ENCODE data around the gene RNF227. TPM values are rescaled to one million over a fixed set of nuclear protein-coding genes. Genes with fewer than 3 reads are reported as not detected.

Gene RNF227
- total and polyA plus RNA-seq, 2 of the 13 experiments (the other 11 are each of a cell fraction or from before 2014, with no cell fraction given) = 0.20 to 0.79 TPM

DNA sequence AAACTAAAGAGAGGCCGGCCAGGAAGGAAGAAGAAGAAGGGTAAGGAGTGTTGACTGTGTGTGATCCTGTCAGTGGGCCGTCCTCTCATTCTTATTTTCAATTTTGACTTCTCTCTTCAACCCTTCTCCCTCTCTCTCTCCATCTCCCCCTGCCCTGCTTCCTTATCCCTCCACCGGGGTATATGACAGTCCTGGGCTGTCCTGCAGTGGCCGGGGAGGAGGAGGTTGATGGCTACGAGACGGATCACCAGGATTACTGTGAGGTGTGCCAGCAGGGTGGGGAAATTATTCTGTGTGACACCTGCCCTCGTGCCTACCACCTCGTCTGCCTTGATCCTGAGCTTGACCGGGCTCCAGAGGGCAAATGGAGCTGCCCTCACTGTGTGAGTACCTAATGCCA, 21.9 kb downstream of the RNF227 start:
- Histone ChIP-seq H3K4me2 (ENCODE audit: low read depth, low read length) (no peak overlapping the region), H3K9ac (ENCODE audit: insufficient read depth, low read depth, low read length) (no peak overlapping the region), H3K9me3 (ENCODE audit: low read length) (no peaks in the 10 kb centered on the region), H3K79me2 (ENCODE audit: insufficient read depth, low read length) (no peaks in the 10 kb centered on the region), H2AFZ (ENCODE audit: low read length) (no peak overlapping the region), H3K36me3 (replicated peaks in 1 of 2; ENCODE audit: control insufficient read depth in 1 of 2, insufficient read depth in 2 of 2, low read length in 2 of 2) (peaks cover 0 to 2% of the 10 kb centered on the region in 2 experiments; a peak in 1 of 5 replicates), H3K27ac (ENCODE audit: extremely low read length, insufficient read depth, low read length) (no peak overlapping the region), H3K4me3 (replicated peaks in 1 of 3; ENCODE audit: insufficient read depth in 1 of 3, low read depth in 2 of 3, low read length in 3 of 3) (no peak overlapping the region), H3K27me3 (ENCODE audit: control insufficient read depth in 1 of 2, insufficient read depth in 2 of 2, low read length in 2 of 2) (no peaks in the 10 kb centered on the region), H4K20me1 (ENCODE audit: insufficient read depth, low read length) (no peaks in the 10 kb centered on the region), H3K4me1 (ENCODE audit: insufficient read depth, low read length) (peaks cover 22% of the 10 kb centered on the region)
- WGBS (ENCODE audit: low lambda C conversion rate) = 81% methylated on average over 8 of the region's 9 CpGs
- in situ Hi-C loops (cut with HindIII; ENCODE audit: extremely low pct_ligation_motif_present, low pct_unique_long_range_greater_than_20kb) (no loop called here), intact Hi-C loops (cut with micrococcal nuclease; ENCODE audit: unreplicated experiment) (no loop called here)
- ATAC-seq (no peak), FAIRE-seq (no peak), DNase-seq (ENCODE audit: low spot score) (no peak)
- TF ChIP-seq GPN1 (CRISPR knock-in tag; IDR thresholded peaks at IDR 0.05; ENCODE audit: borderline replicate concordance) = no peak
- TF ChIP-seq CHCHD3 (CRISPR knock-in tag; IDR thresholded peaks at IDR 0.05) = no peak
- TF ChIP-seq SRY (CRISPR knock-in tag; IDR thresholded peaks at IDR 0.05) = no peak
- TF ChIP-seq FIP1L1 (IDR thresholded peaks at IDR 0.05; ENCODE audit: borderline replicate concordance, insufficient read depth, low read depth, low read length) = no peak
- TF ChIP-seq ZNF350 (CRISPR knock-in tag; IDR thresholded peaks at IDR 0.05; ENCODE audit: borderline replicate concordance, low read depth) = no peak
- no peak for TF ChIP-seq FOXO1 (CRISPR knock-in tag; IDR thresholded peaks at IDR 0.05)
- no peak for TF ChIP-seq ZNF292 (CRISPR knock-in tag; IDR thresholded peaks at IDR 0.05; ENCODE audit: borderline replicate concordance, low read depth)
- TF ChIP-seq PHF21A (CRISPR knock-in tag; IDR thresholded peaks at IDR 0.05) = no peak
- TF ChIP-seq, protein P1, sequence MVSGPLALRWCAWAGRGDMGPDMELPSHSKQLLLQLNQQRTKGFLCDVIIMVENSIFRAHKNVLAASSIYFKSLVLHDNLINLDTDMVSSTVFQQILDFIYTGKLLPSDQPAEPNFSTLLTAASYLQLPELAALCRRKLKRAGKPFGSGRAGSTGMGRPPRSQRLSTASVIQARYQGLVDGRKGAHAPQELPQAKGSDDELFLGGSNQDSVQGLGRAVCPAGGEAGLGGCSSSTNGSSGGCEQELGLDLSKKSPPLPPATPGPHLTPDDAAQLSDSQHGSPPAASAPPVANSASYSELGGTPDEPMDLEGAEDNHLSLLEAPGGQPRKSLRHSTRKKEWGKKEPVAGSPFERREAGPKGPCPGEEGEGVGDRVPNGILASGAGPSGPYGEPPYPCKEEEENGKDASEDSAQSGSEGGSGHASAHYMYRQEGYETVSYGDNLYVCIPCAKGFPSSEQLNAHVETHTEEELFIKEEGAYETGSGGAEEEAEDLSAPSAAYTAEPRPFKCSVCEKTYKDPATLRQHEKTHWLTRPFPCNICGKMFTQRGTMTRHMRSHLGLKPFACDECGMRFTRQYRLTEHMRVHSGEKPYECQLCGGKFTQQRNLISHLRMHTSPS (CRISPR knock-in tag; IDR thresholded peaks at IDR 0.05; ENCODE audit: low read depth) = no peak
- TF ChIP-seq ZFP36 (IDR thresholded peaks at IDR 0.05; ENCODE audit: borderline replicate concordance, low read depth, low read length, partially characterized antibody) = no peak
- no peak for TF ChIP-seq CEBPG (CRISPR knock-in tag; IDR thresholded peaks at IDR 0.05)
- TF ChIP-seq, protein P2, sequence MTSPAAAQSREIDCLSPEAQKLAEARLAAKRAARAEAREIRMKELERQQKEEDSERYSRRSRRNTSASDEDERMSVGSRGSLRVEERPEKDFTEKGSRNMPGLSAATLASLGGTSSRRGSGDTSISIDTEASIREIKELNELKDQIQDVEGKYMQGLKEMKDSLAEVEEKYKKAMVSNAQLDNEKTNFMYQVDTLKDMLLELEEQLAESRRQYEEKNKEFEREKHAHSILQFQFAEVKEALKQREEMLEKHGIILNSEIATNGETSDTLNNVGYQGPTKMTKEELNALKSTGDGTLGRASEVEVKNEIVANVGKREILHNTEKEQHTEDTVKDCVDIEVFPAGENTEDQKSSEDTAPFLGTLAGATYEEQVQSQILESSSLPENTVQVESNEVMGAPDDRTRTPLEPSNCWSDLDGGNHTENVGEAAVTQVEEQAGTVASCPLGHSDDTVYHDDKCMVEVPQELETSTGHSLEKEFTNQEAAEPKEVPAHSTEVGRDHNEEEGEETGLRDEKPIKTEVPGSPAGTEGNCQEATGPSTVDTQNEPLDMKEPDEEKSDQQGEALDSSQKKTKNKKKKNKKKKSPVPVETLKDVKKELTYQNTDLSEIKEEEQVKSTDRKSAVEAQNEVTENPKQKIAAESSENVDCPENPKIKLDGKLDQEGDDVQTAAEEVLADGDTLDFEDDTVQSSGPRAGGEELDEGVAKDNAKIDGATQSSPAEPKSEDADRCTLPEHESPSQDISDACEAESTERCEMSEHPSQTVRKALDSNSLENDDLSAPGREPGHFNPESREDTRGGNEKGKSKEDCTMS (CRISPR knock-in tag; conservative IDR thresholded peaks at IDR 0.05) = no peak
- no peak for TF ChIP-seq KLF16 (CRISPR knock-in tag; IDR thresholded peaks at IDR 0.05)
- TF ChIP-seq JARID2 (CRISPR knock-in tag; IDR thresholded peaks at IDR 0.05; ENCODE audit: insufficient replicate concordance) = no peak
- ChIA-PET POLR2A (no interaction called here), CTCF (ENCODE audit: low intra/inter-chr PET ratio, low total read pairs) (no interaction called here)
- no TSS peak for BruUV-seq (replicated peaks)
